MG63 (cell line): ENCODE data around the gene SRPRA. TPM values are rescaled to one million over a fixed set of nuclear protein-coding genes. Genes with fewer than 3 reads are reported as not detected.
"Not testable (repeated sequence)": the region's sequence is repeated elsewhere in the genome, so short reads cannot be mapped to it uniquely, and the experiment has no call there.

Source experiments
- DNase-seq: peaks from one replicate; pipeline ENCODE4 v3.0.0-alpha.2; 2020
- H3K27me3 ChIP-seq: fragments of 250-450 bp; sonication (Bioruptor Pico); 2 replicates; pipeline ENCODE4 v1.5.1; 2020; ENCODE audit warnings: mild to moderate bottlenecking, moderate library complexity
- H3K36me3 ChIP-seq: fragments of 250-450 bp; sonication (Bioruptor Pico); 2 replicates; pipeline ENCODE4 v1.5.1; 2020; ENCODE audit warnings: mild to moderate bottlenecking, moderate library complexity
- H3K4me3 ChIP-seq: fragments of 250-450 bp; sonication (Bioruptor Pico); 2 replicates; pipeline ENCODE4 v1.5.1; 2020; ENCODE audit warnings: mild to moderate bottlenecking, moderate library complexity
- H3K9me3 ChIP-seq: fragments of 250-450 bp; sonication (Bioruptor Pico); 2 replicates; pipeline ENCODE4 v1.5.1; 2020; ENCODE audit warnings: mild to moderate bottlenecking, moderate library complexity
- total RNA-seq: library from RNA; depleted of rRNA; stranded (reverse); fragments of >200 nt; shearing (Covaris generic); gene quantifications from 2 replicates; pipeline ENCODE4 v1.2.3, GENCODE V29; 2014; ENCODE audit warnings: low replicate concordance

The SRPRA gene
- total RNA-seq, 1 experiment from 2014 or later, result 102 TPM

- Histone ChIP-seq H3K4me3 (no peak overlapping the region), H3K36me3 (peaks cover 36% of the 10 kb centered on the region), H3K27me3 (no peaks in the 10 kb centered on the region), H3K9me3 (no peaks in the 10 kb centered on the region)
- DNase-seq, result no peak
Measured at GRCh38 chr11:126257764-126258163, 10.9 kb downstream of the SRPRA start.

- no peak for DNase-seq
- H3K36me3 ChIP-seq, result peaks cover 35% of the 10 kb centered on the region
- H3K4me3 ChIP-seq, result no peak overlapping the region
- H3K27me3 ChIP-seq, result no peaks in the 10 kb centered on the region
- H3K9me3 ChIP-seq, result no peaks in the 10 kb centered on the region
Measured at GRCh38 chr11:126257144-126257543, 11.6 kb downstream of the SRPRA start.

- Histone ChIP-seq H3K36me3 (peaks cover 27% of the 10 kb centered on the region), H3K27me3 (no peaks in the 10 kb centered on the region), H3K4me3 (no peak overlapping the region), H3K9me3 (no peaks in the 10 kb centered on the region)
- no peak for DNase-seq
Measured at GRCh38 chr11:126256216-126256615, 12.5 kb downstream of the SRPRA start.

- H3K36me3 ChIP-seq, result peaks cover 25% of the 10 kb centered on the region
- DNase-seq, H3K9me3 ChIP-seq, H3K27me3 ChIP-seq, H3K4me3 ChIP-seq: not testable (repeated sequence)
Measured at GRCh38 chr11:126255507-126255906, 13.2 kb downstream of the SRPRA start.

- H3K9me3 ChIP-seq, result no peaks in the 10 kb centered on the region
- peaks cover 25% of the 10 kb centered on the region for H3K36me3 ChIP-seq
- H3K4me3 ChIP-seq, result no peak overlapping the region
- no peak for DNase-seq
- no peaks in the 10 kb centered on the region for H3K27me3 ChIP-seq
Measured at GRCh38 chr11:126254819-126255218, 13.9 kb downstream of the SRPRA start.

GRCh38 chr11:126253265-126253664, 15.4 kb downstream of the SRPRA start:
- Histone ChIP-seq H3K36me3 (peaks cover 23% of the 10 kb centered on the region), H3K9me3 (no peaks in the 10 kb centered on the region)
- no peak for DNase-seq

GRCh38 chr11:126246636-126247035, 22.1 kb downstream of the SRPRA start:
- H3K36me3 ChIP-seq, result peaks cover 4% of the 10 kb centered on the region
- DNase-seq, result no peak
- no peaks in the 10 kb centered on the region for H3K27me3 ChIP-seq
- no peak overlapping the region for H3K4me3 ChIP-seq
- H3K9me3 ChIP-seq, result no peaks in the 10 kb centered on the region

More at GRCh38 chr11:126253265-126253664, 15.4 kb downstream of the SRPRA start:
- Histone ChIP-seq H3K27me3 (no peaks in the 10 kb centered on the region), H3K4me3 (no peak overlapping the region)

GRCh38 chr11:126233391-126233790, 35.3 kb downstream of the SRPRA start:
- no peak for DNase-seq
- H3K27me3 ChIP-seq, result no peaks in the 10 kb centered on the region
- H3K36me3 ChIP-seq, result peaks cover 8% of the 10 kb centered on the region
- H3K4me3 ChIP-seq, result no peak overlapping the region
- H3K9me3 ChIP-seq, result no peaks in the 10 kb centered on the region

- no peak for DNase-seq
- no peaks in the 10 kb centered on the region for H3K27me3 ChIP-seq
- H3K4me3 ChIP-seq, result no peak overlapping the region
- peaks cover 8% of the 10 kb centered on the region for H3K36me3 ChIP-seq
- H3K9me3 ChIP-seq, result no peaks in the 10 kb centered on the region
Measured at GRCh38 chr11:126232683-126233082, 36.0 kb downstream of the SRPRA start.

- DNase-seq, result no peak
- H3K27me3 ChIP-seq, result no peaks in the 10 kb centered on the region
- H3K36me3 ChIP-seq, result peaks cover 8% of the 10 kb centered on the region
- H3K4me3 ChIP-seq, result no peak overlapping the region
- H3K9me3 ChIP-seq, result no peaks in the 10 kb centered on the region
Measured at GRCh38 chr11:126231725-126232459, 36.8 kb downstream of the SRPRA start.

GRCh38 chr11:126229858-126230540, 38.7 kb downstream of the SRPRA start:
- no peak for DNase-seq
- no peaks in the 10 kb centered on the region for H3K36me3 ChIP-seq
- H3K27me3 ChIP-seq, result no peaks in the 10 kb centered on the region
- H3K4me3 ChIP-seq, result no peak overlapping the region
- H3K9me3 ChIP-seq, result no peaks in the 10 kb centered on the region

GRCh38 chr11:126226334-126227084, 42.2 kb downstream of the SRPRA start:
- Histone ChIP-seq H3K9me3 (no peaks in the 10 kb centered on the region), H3K36me3 (no peaks in the 10 kb centered on the region), H3K27me3 (no peaks in the 10 kb centered on the region), H3K4me3 (no peak overlapping the region)
- no peak for DNase-seq

GRCh38 chr11:126225295-126225665, 43.4 kb downstream of the SRPRA start:
- no peaks in the 10 kb centered on the region for H3K9me3 ChIP-seq
- no peak for DNase-seq
- H3K36me3 ChIP-seq, result no peaks in the 10 kb centered on the region
- no peak overlapping the region for H3K4me3 ChIP-seq
- no peaks in the 10 kb centered on the region for H3K27me3 ChIP-seq

GRCh38 chr11:126224647-126225294, 43.9 kb downstream of the SRPRA start:
- H3K9me3 ChIP-seq, result no peaks in the 10 kb centered on the region
- H3K4me3 ChIP-seq, result no peak overlapping the region
- DNase-seq, result no peak

GRCh38 chr11:126219547-126219946, 49.1 kb downstream of the SRPRA start:
- no peak overlapping the region for H3K4me3 ChIP-seq
- H3K27me3 ChIP-seq, result no peaks in the 10 kb centered on the region
- no peak for DNase-seq
- H3K9me3 ChIP-seq, result no peaks in the 10 kb centered on the region
- no peaks in the 10 kb centered on the region for H3K36me3 ChIP-seq

More at GRCh38 chr11:126224647-126225294, 43.9 kb downstream of the SRPRA start:
- Histone ChIP-seq H3K27me3 (no peaks in the 10 kb centered on the region), H3K36me3 (no peaks in the 10 kb centered on the region)

GRCh38 chr11:126217491-126217890, 51.2 kb downstream of the SRPRA start:
- no peak for DNase-seq
- Histone ChIP-seq H3K36me3 (no peaks in the 10 kb centered on the region), H3K4me3 (no peak overlapping the region), H3K27me3 (no peaks in the 10 kb centered on the region), H3K9me3 (no peaks in the 10 kb centered on the region)
